ENCODE data around the gene ABTB2. TPM values are rescaled to one million over a fixed set of nuclear protein-coding genes. Genes with fewer than 3 reads are reported as not detected.

Gene ABTB2
- total RNA-seq, 1 donor from 2014 or later = 24.7 TPM

GRCh38 chr11:34339149-34340064 lies 18.4 kb downstream of the ABTB2 start:
- peaks cover 36% of the 10 kb centered on the region for H3K4me1 ChIP-seq
- no peak overlapping the region for H3K4me3 ChIP-seq
- intact Hi-C loops (cut with micrococcal nuclease) = no loop called here
- no peak for TF ChIP-seq CTCF (IDR thresholded peaks at IDR 0.05; ENCODE audit: borderline replicate concordance)
- no peaks in the 10 kb centered on the region for H3K27me3 ChIP-seq (ENCODE audit: low read depth)
- H3K36me3 ChIP-seq = no peaks in the 10 kb centered on the region
- no peak for DNase-seq
- H3K9me3 ChIP-seq (replicated peaks) = no peaks in the 10 kb centered on the region
- no peak overlapping the region for H3K27ac ChIP-seq (replicated peaks)

- no peak overlapping the region for H3K4me3 ChIP-seq
- H3K27me3 ChIP-seq (ENCODE audit: low read depth) = no peaks in the 10 kb centered on the region
- no peaks in the 10 kb centered on the region for H3K9me3 ChIP-seq (replicated peaks)
- no peak for DNase-seq
- peaks cover 17% of the 10 kb centered on the region for H3K4me1 ChIP-seq
- H3K36me3 ChIP-seq = no peaks in the 10 kb centered on the region
- no peak for TF ChIP-seq CTCF (IDR thresholded peaks at IDR 0.05; ENCODE audit: borderline replicate concordance)
- intact Hi-C loops (cut with micrococcal nuclease) = no loop called here
- H3K27ac ChIP-seq (replicated peaks) = no peak overlapping the region
Measured at GRCh38 chr11:34337016-34337415, 20.8 kb downstream of the ABTB2 start.

GRCh38 chr11:34335801-34336200 lies 22.0 kb downstream of the ABTB2 start:
- no peaks in the 10 kb centered on the region for H3K36me3 ChIP-seq
- H3K4me1 ChIP-seq = peaks cover 17% of the 10 kb centered on the region
- no peak overlapping the region for H3K27ac ChIP-seq (replicated peaks)
- DNase-seq = no peak
- intact Hi-C loops (cut with micrococcal nuclease) = no loop called here
- no peaks in the 10 kb centered on the region for H3K27me3 ChIP-seq (ENCODE audit: low read depth)
- no peaks in the 10 kb centered on the region for H3K9me3 ChIP-seq (replicated peaks)
- no peak for TF ChIP-seq CTCF (IDR thresholded peaks at IDR 0.05; ENCODE audit: borderline replicate concordance)
- no peak overlapping the region for H3K4me3 ChIP-seq

- Histone ChIP-seq H3K9me3 (replicated peaks) (no peaks in the 10 kb centered on the region), H3K27ac (replicated peaks) (no peak overlapping the region), H3K4me3 (no peak overlapping the region), H3K4me1 (peaks cover 22% of the 10 kb centered on the region), H3K36me3 (no peaks in the 10 kb centered on the region), H3K27me3 (ENCODE audit: low read depth) (no peaks in the 10 kb centered on the region)
- no peak for DNase-seq
- no peak for TF ChIP-seq CTCF (IDR thresholded peaks at IDR 0.05; ENCODE audit: borderline replicate concordance)
- intact Hi-C loops (cut with micrococcal nuclease) = no loop called here
Measured at GRCh38 chr11:34335331-34335730, 22.5 kb downstream of the ABTB2 start.

GRCh38 chr11:34333787-34334186 lies 24.0 kb downstream of the ABTB2 start:
- H3K4me1 ChIP-seq = peaks cover 38% of the 10 kb centered on the region
- no peaks in the 10 kb centered on the region for H3K36me3 ChIP-seq
- intact Hi-C loops (cut with micrococcal nuclease) = no loop called here
- no peak overlapping the region for H3K27ac ChIP-seq (replicated peaks)
- no peak for TF ChIP-seq CTCF (IDR thresholded peaks at IDR 0.05; ENCODE audit: borderline replicate concordance)
- no peak overlapping the region for H3K4me3 ChIP-seq
- H3K27me3 ChIP-seq (ENCODE audit: low read depth) = no peaks in the 10 kb centered on the region
- no peak for DNase-seq
- no peaks in the 10 kb centered on the region for H3K9me3 ChIP-seq (replicated peaks)
